Loucy (cell line): ENCODE results near the gene ECT2.
"Not testable (repeated sequence)": the region's sequence is repeated elsewhere in the genome, so short reads cannot be mapped to it uniquely, and the experiment has no call there.

Source experiments
- H2AFZ ChIP-seq: fragments of 200-600 bp; sonication (generic); 2 replicates; pipeline ENCODE4 v1.6.0; 2016; ENCODE audit warnings: antibody characterized with exemption, mild to moderate bottlenecking, low read length, moderate library complexity
- H3F3A ChIP-seq: fragments of 200-600 bp; 2 replicates; pipeline ENCODE4 v1.6.0; 2016; ENCODE audit warnings: antibody characterized with exemption, low read depth, mild to moderate bottlenecking
- H3K27me3 ChIP-seq: fragments of 200-600 bp; sonication (generic); 2 replicates; pipeline ENCODE4 v1.6.1; 2014; ENCODE audit warnings: low read length, mild to moderate bottlenecking; ENCODE audit not compliant: insufficient read depth, poor library complexity, severe bottlenecking
- H3K36me3 ChIP-seq: fragments of 200-600 bp; sonication (generic); 2 replicates; pipeline ENCODE4 v1.6.1; 2016; ENCODE audit warnings: low read length; ENCODE audit not compliant: insufficient read depth
- H3K4me1 ChIP-seq: fragments of 200-600 bp; sonication (generic); 2 replicates; pipeline ENCODE4 v1.5.1; 2014; ENCODE audit warnings: low read length, mild to moderate bottlenecking; ENCODE audit not compliant: insufficient read depth, poor library complexity, severe bottlenecking
- H3K4me2 ChIP-seq: fragments of 200-600 bp; sonication (generic); 2 replicates; pipeline ENCODE4 v1.6.0; 2014; ENCODE audit warnings: antibody characterized with exemption, low read length, low read depth, mild to moderate bottlenecking; ENCODE audit not compliant: poor library complexity, severe bottlenecking
- H3K4me3 ChIP-seq: fragments of 200-600 bp; sonication (generic); 2 replicates; pipeline ENCODE4 v1.5.1; 2014; ENCODE audit warnings: low read length, mild to moderate bottlenecking, mixed read lengths; ENCODE audit not compliant: poor library complexity, severe bottlenecking
- H3K79me2 ChIP-seq: fragments of 200-600 bp; sonication (generic); 2 replicates; pipeline ENCODE4 v1.6.1; 2014; ENCODE audit warnings: low read length; ENCODE audit not compliant: insufficient read depth
- H3K9ac ChIP-seq: fragments of 200-600 bp; sonication (generic); 2 replicates; pipeline ENCODE4 v1.6.0; 2014; ENCODE audit warnings: mild to moderate bottlenecking, low read depth, low read length, moderate library complexity; ENCODE audit not compliant: poor library complexity, severe bottlenecking
- H3K9me2 ChIP-seq: fragments of 200-600 bp; sonication (generic); replicated peaks from 2 replicates; pipeline ENCODE4 v1.6.1; 2016; ENCODE audit warnings: low read depth, low read length, mixed read lengths
- H3K9me3 ChIP-seq: fragments of 200-600 bp; sonication (generic); 2 replicates; pipeline ENCODE4 v1.6.1; 2014; ENCODE audit warnings: mild to moderate bottlenecking, antibody characterized with exemption, low read length, low read depth; ENCODE audit not compliant: insufficient read depth
- H4K20me1 ChIP-seq: fragments of 200-600 bp; sonication (generic); 2 replicates; pipeline ENCODE4 v1.6.0; 2014; ENCODE audit warnings: antibody characterized with exemption, low read length, mild to moderate bottlenecking; ENCODE audit not compliant: insufficient read depth, poor library complexity, severe bottlenecking
- EZH2phosphoT487 ChIP-seq: fragments of 200-600 bp; IDR thresholded peaks from 2 replicates; pipeline ENCODE4 v1.6.1; 2018; ENCODE audit warnings: antibody characterized with exemption, mild to moderate bottlenecking, moderate library complexity, borderline replicate concordance
- TF ChIP-seq, protein P1 (sequence below): fragments of 200-600 bp; sonication (generic); conservative IDR thresholded peaks from 2 replicates; pipeline ENCODE4 v1.5.1; 2014; ENCODE audit warnings: mild to moderate bottlenecking, antibody characterized with exemption, low read length

The ECT2 gene

DNA sequence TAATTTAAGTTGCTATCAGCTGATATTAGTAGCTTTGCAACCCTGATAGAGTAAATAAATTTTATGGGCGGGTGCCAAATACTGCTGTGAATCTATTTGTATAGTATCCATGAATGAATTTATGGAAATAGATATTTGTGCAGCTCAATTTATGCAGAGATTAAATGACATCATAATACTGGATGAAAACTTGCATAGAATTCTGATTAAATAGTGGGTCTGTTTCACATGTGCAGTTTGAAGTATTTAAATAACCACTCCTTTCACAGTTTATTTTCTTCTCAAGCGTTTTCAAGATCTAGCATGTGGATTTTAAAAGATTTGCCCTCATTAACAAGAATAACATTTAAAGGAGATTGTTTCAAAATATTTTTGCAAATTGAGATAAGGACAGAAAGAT, 70.0 kb downstream of the ECT2 start:
- 0 out of 2 replicates have a peak, but pooled peaks cover 2% of the 10 kb centered on the region for H3F3A ChIP-seq
- H3K9me3 ChIP-seq, result 0 out of 2 replicates have a peak, but pooled peaks cover 5% of the 10 kb centered on the region
- H3K27me3 ChIP-seq, result no peaks in the 10 kb centered on the region
- no peaks in the 10 kb centered on the region for H3K9me2 ChIP-seq
- no peak overlapping the region for H3K9ac ChIP-seq
- H3K79me2 ChIP-seq, result no peaks in the 10 kb centered on the region
- H3K4me3 ChIP-seq, result no peak overlapping the region
- no peak overlapping the region for H2AFZ ChIP-seq
- no peak for TF ChIP-seq EZH2phosphoT487
- TF ChIP-seq, protein P1, sequence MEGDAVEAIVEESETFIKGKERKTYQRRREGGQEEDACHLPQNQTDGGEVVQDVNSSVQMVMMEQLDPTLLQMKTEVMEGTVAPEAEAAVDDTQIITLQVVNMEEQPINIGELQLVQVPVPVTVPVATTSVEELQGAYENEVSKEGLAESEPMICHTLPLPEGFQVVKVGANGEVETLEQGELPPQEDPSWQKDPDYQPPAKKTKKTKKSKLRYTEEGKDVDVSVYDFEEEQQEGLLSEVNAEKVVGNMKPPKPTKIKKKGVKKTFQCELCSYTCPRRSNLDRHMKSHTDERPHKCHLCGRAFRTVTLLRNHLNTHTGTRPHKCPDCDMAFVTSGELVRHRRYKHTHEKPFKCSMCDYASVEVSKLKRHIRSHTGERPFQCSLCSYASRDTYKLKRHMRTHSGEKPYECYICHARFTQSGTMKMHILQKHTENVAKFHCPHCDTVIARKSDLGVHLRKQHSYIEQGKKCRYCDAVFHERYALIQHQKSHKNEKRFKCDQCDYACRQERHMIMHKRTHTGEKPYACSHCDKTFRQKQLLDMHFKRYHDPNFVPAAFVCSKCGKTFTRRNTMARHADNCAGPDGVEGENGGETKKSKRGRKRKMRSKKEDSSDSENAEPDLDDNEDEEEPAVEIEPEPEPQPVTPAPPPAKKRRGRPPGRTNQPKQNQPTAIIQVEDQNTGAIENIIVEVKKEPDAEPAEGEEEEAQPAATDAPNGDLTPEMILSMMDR, result no peak
- peaks cover 6% of the 10 kb centered on the region for H3K4me1 ChIP-seq
- peaks cover 62% of the 10 kb centered on the region for H3K36me3 ChIP-seq
- H3K4me2 ChIP-seq, result no peak overlapping the region
- no peaks in the 10 kb centered on the region for H4K20me1 ChIP-seq

DNA sequence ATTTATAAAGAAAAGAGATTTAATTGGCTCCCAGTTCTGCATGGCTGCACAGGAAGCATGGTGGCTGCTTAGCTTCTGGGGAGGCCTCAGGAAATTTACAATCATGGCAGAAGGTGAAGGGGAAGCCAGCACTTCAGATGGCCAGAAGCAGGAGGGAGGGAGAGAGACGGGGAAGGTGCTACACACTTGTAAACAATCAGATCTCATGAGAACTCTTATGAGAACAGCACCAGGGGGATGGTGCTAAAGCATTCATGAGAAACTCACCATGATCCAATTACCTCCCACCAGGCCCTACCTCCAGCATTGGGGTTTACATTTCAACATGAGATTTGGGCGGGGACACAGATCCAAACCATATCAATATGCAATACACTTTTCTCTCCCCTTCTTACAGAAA, 73.7 kb downstream of the ECT2 start:
- H3K27me3 ChIP-seq, result no peaks in the 10 kb centered on the region
- peaks cover 36% of the 10 kb centered on the region for H3K36me3 ChIP-seq
- H3K4me1 ChIP-seq, result peaks cover 6% of the 10 kb centered on the region
- H3K79me2 ChIP-seq, result no peaks in the 10 kb centered on the region
- H3K4me3 ChIP-seq, result no peak overlapping the region
- no peak overlapping the region for H3K9ac ChIP-seq
- TF ChIP-seq EZH2phosphoT487, result no peak
- TF ChIP-seq, protein P1, result no peak
- 0 out of 2 replicates have a peak, but pooled peaks cover 5% of the 10 kb centered on the region for H3K9me3 ChIP-seq
- no peaks in the 10 kb centered on the region for H4K20me1 ChIP-seq
- no peak overlapping the region for H3K4me2 ChIP-seq
- no peaks in the 10 kb centered on the region for H3K9me2 ChIP-seq
- 0 out of 2 replicates have a peak, but pooled peaks cover 2% of the 10 kb centered on the region for H3F3A ChIP-seq
- H2AFZ ChIP-seq, result no peak overlapping the region

DNA sequence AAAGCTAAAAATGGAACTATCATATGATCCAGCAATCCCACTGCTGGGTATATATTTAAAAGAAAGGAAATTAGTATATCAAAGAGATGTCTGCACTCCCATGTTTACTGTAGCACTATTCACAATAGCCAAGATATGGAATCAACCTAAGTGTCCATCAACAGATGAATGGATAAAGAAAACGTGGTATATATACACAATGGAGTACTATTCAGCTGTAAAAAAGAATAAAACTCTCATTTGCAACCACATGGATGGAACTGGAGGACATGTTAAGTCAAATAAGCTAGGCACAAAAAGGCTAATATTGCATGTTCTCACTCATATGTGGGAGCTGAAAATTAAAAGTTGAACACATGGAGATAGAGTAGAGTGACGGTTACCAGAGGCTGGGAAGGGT, 76.7 kb downstream of the ECT2 start:
- not testable (repeated sequence) for H3K9me3 ChIP-seq, H3K4me1 ChIP-seq, H3K79me2 ChIP-seq, H3K4me2 ChIP-seq, H2AFZ ChIP-seq, H4K20me1 ChIP-seq, H3K27me3 ChIP-seq, H3K9me2 ChIP-seq, H3K36me3 ChIP-seq, H3F3A ChIP-seq, H3K9ac ChIP-seq, H3K4me3 ChIP-seq

DNA sequence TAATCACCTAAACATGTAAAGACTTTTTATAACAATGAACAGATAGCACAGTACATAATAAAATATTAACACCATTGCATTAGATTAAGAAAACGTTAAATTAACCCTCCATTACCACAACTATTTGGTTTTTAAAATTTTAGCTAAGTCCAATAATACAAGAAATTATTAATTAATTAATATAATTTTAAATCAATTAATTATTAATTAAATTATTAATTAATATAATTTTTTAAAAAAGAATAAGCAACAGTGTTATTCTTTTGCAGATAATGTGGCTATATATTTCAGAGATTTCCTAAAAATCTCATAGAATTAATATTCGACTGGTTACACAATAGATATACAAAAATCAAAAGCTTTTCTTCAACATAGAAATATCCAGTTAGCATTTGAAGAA, 82.5 kb downstream of the ECT2 start:
- no peaks in the 10 kb centered on the region for H3K9me2 ChIP-seq
- H3K9me3 ChIP-seq, result no peaks in the 10 kb centered on the region
- H3K27me3 ChIP-seq, result no peaks in the 10 kb centered on the region
- no peak overlapping the region for H3K9ac ChIP-seq
- no peaks in the 10 kb centered on the region for H3K36me3 ChIP-seq
- H3F3A ChIP-seq, result no peaks in the 10 kb centered on the region
- no peaks in the 10 kb centered on the region for H4K20me1 ChIP-seq
- no peaks in the 10 kb centered on the region for H3K79me2 ChIP-seq
- no peak for TF ChIP-seq EZH2phosphoT487
- TF ChIP-seq, protein P1, result no peak
- no peaks in the 10 kb centered on the region for H3K4me1 ChIP-seq
- H2AFZ ChIP-seq, result no peak overlapping the region
- no peak overlapping the region for H3K4me3 ChIP-seq
- no peak overlapping the region for H3K4me2 ChIP-seq
